GM18526 (cell line): ENCODE data around the gene GIMAP2.

Source experiments
- POLR2A ChIP-seq: IDR thresholded peaks from 3 replicates; pipeline ENCODE4 v1.6.1; 2011; ENCODE audit not compliant: insufficient read length; ENCODE audit errors: extremely low read depth

Gene GIMAP2

GRCh38 chr7:150742286-150742968, 56.9 kb downstream of the GIMAP2 start:
- no peak for TF ChIP-seq POLR2A
